GM19324 (cell line): ENCODE data around the gene CLEC18A.
"Not testable (repeated sequence)": the region's sequence is repeated elsewhere in the genome, so short reads cannot be mapped to it uniquely, and the experiment has no call there.

ENCODE experiments used
- ATAC-seq: cut with Tn5 transposase; IDR thresholded peaks from one replicate; pipeline ENCODE4 v1.9.1; 2021; ENCODE audit warnings: mild to moderate bottlenecking, moderate library complexity; ENCODE audit not compliant: unreplicated experiment, low FRiP score

Gene CLEC18A

DNA sequence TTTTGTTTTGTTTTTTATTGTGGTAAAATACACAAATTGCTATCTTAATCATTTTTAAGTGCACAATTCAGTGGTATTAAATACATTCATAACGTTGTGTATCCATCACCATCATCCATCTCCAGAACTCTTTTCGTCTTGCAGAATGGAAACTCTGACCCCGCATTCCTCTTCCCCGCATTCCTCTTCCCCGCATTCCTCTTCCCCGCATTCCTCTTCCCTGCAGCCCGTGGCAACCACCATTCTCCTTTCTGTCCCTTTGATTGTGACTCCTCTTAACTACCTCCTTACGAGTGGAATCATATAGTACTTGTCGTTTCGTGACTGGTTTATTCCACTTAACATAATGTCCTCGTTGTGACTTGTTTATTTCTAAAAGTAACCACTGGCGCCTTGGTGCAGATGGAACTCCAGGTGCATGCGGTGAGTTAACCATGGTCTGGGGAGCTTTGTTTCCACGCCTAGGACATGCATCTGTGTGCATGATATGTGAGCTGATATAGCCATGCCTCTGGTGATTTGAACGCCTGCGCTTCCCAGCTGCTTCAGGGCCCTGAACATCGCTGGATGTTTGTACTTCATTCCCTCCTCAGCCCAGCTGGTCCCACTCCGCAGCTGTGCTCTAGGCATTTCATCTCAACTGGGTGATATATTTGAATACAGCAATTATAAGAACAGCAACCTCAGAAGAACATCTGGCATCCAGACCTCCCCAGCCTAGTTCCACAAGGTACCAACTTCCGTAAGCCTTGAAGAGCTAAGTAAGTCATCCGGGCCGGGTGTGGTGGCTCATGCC is 7.7 kb upstream of the CLEC18A start:
- not testable (repeated sequence) for ATAC-seq

DNA sequence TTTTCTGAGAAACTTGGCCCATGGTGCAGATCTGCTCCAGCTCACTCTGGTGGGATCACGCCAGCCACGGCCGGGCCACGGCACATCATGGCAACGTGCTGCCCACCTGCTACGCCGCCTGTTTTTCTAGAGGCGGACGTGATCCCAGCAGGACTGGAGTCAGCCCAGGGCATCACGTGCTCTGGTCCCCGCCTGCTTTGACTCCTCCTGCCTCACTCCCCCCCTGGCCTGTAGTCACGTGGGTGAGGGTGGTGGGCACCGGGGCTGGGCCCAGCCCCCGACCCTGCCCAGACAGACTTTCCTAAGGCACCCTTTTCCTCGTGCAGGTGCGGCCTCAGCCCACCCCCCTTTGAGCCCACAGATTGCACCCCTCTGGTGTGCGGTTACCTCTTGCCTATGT is 723 bp upstream of the CLEC18A start:
- not testable (repeated sequence) for ATAC-seq

- ATAC-seq, result not testable (repeated sequence)
Observed at GRCh38 chr16:69951672-69952031, 518 bp downstream of the CLEC18A start.

- not testable (repeated sequence) for ATAC-seq
Observed at GRCh38 chr16:69952116-69952515, 982 bp downstream of the CLEC18A start.

GRCh38 chr16:69952572-69953355 is 1.6 kb downstream of the CLEC18A start:
- not testable (repeated sequence) for ATAC-seq

- ATAC-seq, result not testable (repeated sequence)
Observed at GRCh38 chr16:69954241-69954640, 3.1 kb downstream of the CLEC18A start.

DNA sequence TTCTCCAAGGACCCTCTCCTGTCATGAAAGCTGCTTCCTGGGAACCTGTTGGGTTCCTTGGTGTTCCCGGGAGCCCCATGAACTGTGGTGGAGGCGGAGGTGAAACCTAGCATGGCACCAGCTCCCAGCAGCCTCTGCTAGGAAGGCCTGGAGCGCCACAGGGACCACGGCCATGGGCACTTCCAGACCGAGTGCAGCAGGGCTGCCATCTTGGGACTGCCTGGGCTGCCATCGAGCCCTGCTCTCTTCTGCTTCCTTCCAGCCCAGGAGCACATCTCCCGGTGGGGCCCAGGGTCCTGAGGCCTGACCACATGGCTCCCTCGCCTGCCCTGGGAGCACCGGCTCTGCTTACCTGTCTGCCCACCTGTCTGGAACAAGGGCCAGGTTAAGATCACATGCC is 12.2 kb downstream of the CLEC18A start:
- not testable (repeated sequence) for ATAC-seq

GRCh38 chr16:69964960-69965660 is 14.0 kb downstream of the CLEC18A start:
- ATAC-seq, result not testable (repeated sequence)

GRCh38 chr16:69965661-69966054 is 14.5 kb downstream of the CLEC18A start:
- not testable (repeated sequence) for ATAC-seq

DNA sequence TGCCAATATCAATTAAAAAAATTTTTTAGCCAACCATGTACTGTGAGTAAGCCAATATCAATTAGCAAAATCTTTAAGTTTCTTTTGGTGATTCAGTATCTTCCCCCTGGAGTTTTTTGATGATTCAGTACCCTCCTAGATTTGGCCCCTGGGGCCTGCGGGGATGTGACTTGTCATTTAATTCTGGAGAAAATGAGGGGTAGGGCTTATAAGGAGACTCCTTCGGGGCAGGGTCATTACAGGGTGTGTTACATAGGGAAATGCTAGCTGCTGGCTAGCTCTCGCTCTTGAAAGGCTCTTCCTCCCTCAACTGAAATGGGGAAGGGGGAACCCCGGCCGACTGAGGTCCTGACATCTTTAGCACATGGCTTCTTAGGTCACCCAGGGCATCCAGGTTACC is 16.6 kb downstream of the CLEC18A start:
- ATAC-seq, result not testable (repeated sequence)

GRCh38 chr16:69968125-69968524 is 17.0 kb downstream of the CLEC18A start:
- ATAC-seq, result not testable (repeated sequence)

- not testable (repeated sequence) for ATAC-seq
Observed at GRCh38 chr16:69969657-69970056, 18.5 kb downstream of the CLEC18A start.

- ATAC-seq, result not testable (repeated sequence)
Observed at GRCh38 chr16:69972120-69972519, 21.0 kb downstream of the CLEC18A start.

- not testable (repeated sequence) for ATAC-seq
Observed at GRCh38 chr16:69972935-69973334, 21.8 kb downstream of the CLEC18A start.

DNA sequence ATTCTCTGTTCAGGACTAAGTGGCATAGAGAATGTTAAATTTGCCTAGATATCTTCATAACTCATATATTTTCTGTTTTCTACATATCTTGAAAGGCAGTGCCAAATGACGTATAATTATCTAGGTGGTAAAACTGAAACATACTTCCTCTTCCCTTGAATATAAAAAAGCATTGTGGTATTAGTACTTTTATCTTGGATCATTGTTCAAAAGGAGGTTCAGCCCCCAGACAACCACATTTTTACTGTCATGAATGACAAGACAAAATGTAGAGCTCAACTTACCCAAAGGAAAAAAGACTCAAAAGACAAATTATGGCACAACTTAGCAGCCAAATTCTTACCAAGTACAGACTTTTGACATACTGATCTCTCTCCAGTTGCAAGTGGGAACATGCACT is 34.1 kb downstream of the CLEC18A start:
- ATAC-seq, result not testable (repeated sequence)

GRCh38 chr16:69997956-69998355 is 46.8 kb downstream of the CLEC18A start:
- ATAC-seq, result not testable (repeated sequence)

DNA sequence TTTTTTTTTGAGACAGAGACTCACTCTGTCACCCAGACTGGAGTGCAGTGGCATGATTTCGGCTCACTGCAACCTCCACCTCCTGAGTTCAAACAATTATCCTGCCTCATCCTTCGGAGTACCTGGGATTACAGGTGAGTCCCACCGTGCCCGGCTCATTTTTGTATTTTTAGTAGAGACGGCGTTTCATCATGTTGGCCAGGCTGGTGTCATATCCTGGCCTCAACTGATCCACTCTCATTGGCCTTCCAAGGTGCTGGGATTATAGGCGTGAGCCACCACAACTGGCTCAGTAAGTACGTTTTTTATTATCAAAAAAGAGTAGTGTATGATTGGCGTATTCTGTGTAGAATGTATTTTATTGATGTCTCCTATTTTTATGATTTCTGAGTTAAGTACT is 48.7 kb downstream of the CLEC18A start:
- not testable (repeated sequence) for ATAC-seq

GRCh38 chr16:70003511-70003910 is 52.4 kb downstream of the CLEC18A start:
- not testable (repeated sequence) for ATAC-seq

GRCh38 chr16:70008604-70009003 is 57.5 kb downstream of the CLEC18A start:
- not testable (repeated sequence) for ATAC-seq

GRCh38 chr16:70010615-70011014 is 59.5 kb downstream of the CLEC18A start:
- not testable (repeated sequence) for ATAC-seq

DNA sequence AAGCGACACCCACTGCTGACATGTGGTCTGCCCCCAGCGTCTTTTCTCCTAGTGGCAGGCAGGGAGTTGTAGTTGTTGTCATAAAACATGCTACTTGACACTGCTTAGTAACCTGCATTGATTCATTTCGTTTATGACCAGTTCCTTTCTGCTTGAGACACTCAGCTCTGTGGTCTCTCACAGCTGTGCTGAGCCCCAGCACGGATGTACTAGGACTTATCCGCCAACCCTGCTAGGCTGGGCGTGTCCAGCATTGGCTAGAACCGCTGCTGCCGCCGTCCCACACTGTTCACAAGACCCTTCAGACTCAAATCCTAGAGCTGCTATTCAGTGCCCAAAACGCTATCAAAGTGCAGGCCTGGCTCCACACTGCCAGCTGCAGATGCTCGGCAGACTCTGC is 60.0 kb downstream of the CLEC18A start:
- ATAC-seq, result not testable (repeated sequence)
